ENCODE data around the gene PRR33.

DNA sequence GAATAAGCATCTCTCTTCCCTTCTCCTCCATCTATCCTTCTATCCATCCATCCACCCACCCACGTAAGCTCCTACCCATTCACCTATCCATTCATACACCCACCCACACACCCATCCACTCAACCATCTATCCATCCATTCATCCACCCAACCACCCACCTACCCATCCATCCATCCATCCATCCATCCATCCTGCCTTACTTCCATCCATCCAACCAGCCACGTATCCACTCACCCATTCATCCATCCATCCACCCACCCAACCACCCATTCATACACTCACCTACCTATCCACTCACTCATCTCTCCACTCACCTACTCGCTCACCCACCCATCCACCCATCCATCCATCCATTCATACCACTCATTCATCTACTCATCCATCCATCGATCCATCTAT lies 41.0 kb upstream of the PRR33 start:
- TF ChIP-seq EZH2 (IDR thresholded peaks at IDR 0.05; ENCODE audit: borderline replicate concordance, low read length), result no peak
- TF ChIP-seq, protein P1, sequence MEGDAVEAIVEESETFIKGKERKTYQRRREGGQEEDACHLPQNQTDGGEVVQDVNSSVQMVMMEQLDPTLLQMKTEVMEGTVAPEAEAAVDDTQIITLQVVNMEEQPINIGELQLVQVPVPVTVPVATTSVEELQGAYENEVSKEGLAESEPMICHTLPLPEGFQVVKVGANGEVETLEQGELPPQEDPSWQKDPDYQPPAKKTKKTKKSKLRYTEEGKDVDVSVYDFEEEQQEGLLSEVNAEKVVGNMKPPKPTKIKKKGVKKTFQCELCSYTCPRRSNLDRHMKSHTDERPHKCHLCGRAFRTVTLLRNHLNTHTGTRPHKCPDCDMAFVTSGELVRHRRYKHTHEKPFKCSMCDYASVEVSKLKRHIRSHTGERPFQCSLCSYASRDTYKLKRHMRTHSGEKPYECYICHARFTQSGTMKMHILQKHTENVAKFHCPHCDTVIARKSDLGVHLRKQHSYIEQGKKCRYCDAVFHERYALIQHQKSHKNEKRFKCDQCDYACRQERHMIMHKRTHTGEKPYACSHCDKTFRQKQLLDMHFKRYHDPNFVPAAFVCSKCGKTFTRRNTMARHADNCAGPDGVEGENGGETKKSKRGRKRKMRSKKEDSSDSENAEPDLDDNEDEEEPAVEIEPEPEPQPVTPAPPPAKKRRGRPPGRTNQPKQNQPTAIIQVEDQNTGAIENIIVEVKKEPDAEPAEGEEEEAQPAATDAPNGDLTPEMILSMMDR (conservative IDR thresholded peaks at IDR 0.05 in 1 of 2, IDR thresholded peaks at IDR 0.05 in 1 of 2; ENCODE audit: extremely low read depth in 1 of 2, insufficient read depth in 1 of 2, low read depth in 1 of 2, low read length in 2 of 2), result no peak

Measured in mammary epithelial cell (primary cell).